HG03095 (cell line): ENCODE results near the gene ID4.

Source experiments
- ATAC-seq: cut with Tn5 transposase; IDR thresholded peaks from one replicate; pipeline ENCODE4 v1.9.1; 2021; ENCODE audit warnings: moderate library complexity; ENCODE audit not compliant: unreplicated experiment

The ID4 gene

GRCh38 chr6:19836799-19837510 lies at the start of gene ID4:
Gene ID4, plus strand, starts transcription at chr6:19837370. Its CDS starts 385 bp downstream, at chr6:19837755.
- ATAC-seq: no peak

DNA sequence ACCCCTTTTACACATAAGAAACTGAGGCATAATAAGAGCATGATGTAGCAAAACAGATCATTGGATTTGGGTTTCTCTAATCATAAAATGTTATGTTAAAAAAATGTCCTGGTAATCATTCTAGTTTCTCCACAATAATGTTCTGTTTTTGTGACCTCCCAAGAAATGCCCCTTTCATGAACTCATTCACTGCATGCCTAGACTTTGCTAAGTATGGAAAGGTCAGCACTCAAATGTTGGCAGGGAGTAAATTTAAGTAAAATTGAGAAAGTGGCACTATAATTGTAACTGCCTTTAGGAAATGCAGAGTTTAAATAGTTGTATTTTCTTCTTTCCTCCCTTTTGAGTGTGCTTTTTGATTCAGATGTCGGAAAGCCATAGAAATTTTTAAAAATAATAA lies 48.5 kb upstream of the ID4 start:
- no peak for ATAC-seq

DNA sequence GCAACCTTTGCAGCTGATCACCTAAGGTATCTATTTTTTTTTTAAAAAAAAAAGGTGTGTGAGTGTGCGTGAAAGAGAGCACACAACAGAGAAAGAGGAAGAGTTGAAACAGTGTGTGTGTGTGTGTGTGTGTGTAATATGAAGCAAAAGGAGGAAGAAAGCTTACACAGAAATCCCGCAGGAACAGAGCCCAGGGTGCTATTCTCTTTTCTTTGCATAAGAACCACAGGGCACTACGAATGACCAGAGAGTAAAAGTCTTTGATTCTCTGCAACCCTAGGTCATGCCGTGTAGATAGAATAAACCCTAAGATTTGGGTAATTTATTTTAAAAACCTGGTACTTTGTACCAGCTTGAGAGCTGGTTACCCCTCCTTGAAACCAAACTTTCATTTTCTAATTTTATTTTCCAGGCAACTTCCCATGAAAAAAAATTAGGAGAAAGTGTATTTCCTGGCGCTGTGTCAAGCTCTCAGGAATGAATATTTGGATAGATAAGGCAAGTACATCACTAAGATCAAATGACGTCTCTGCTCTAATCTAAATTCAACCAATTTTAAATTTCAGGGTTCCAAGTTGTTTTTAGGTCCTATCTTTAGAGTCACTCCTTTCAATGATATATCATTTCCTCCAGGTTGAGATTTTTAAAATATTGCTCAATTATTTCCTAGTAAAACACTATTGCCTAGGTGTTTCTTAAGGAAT lies 47.9 kb upstream of the ID4 start:
- no peak for ATAC-seq

GRCh38 chr6:19791267-19791666 lies 45.9 kb upstream of the ID4 start:
- ATAC-seq: no peak

- no peak for ATAC-seq
These were observed 42.0 kb upstream of the ID4 start for GRCh38 chr6:19795211-19795610.

DNA sequence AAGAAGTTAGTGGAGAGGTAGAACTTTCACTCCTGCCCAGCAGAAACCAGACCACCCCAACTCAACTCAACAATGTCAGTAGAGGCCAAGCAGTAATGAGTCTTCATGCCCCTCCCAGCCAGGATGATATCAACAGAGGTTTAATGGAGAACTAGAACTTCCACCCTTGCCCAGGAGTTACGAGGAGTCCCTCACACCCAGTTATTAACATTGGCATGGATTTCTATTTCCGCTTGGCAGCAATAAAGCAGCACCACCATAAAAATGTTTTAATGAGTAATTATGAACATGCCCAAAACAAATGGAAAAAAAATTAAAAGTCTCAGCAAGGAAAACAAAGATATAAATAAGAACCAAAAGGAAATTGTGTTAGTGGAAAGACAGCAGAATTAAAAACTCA lies 40.7 kb upstream of the ID4 start:
- no peak for ATAC-seq

GRCh38 chr6:19798362-19798761 lies 38.8 kb upstream of the ID4 start:
- ATAC-seq: no peak

DNA sequence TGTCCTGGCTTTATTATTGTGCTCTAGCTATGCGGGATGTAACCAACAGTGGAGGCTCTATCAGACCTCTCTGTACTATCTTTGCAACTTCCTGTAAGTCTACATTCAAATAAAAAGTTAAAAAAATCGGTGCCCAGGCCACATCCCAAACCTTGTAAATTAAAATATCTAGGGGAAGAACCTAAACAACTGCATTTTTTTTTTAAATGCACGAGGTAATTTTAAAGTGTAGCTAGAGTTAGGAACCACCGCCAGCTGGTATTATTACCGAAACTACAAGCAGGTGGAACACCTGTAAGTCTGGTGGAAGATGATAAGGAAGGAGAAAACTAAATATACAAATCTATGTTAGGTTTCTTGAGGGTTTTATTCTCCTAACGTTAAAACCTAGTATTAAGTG lies 34.5 kb upstream of the ID4 start:
- ATAC-seq: no peak

DNA sequence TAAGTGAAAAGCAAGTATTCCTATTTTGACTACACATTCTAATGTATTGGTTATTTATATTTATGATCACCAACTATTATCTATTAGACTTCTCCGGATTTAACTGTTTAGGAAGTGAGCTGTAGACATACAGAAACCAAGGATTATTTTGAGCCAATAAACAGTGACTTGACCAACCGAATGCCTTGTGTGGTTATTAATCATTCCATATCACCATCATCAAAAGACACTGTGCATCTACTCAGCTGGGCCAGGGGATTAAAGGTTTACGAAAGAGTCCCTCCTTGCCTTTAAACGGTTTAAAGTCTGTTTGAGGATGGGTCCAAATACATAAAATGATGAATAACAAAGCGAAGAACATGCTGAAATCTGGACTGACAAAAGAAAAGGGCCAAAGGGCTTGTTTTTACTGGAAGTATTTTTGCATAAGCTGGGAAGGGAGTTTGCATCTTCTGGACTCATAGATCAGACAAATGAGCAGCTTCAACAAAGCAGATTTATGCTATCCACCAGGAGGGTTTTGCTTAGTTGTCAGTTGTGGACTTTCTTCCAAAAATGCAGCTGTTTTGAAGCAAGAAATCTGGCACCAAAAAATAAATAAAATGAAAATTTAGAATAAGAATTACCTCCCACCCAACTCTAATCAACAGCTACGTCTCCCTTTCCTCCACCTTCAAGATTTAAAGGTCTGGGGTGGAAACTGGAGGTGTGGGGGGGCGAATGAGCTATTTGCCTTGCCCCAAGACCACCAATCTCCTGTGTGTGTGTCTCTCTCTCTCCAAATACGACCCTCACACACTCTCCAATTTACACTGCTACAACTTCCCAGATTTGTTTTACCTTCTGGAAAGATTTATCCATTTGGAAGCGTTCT lies 33.6 kb upstream of the ID4 start:
- ATAC-seq: no peak

DNA sequence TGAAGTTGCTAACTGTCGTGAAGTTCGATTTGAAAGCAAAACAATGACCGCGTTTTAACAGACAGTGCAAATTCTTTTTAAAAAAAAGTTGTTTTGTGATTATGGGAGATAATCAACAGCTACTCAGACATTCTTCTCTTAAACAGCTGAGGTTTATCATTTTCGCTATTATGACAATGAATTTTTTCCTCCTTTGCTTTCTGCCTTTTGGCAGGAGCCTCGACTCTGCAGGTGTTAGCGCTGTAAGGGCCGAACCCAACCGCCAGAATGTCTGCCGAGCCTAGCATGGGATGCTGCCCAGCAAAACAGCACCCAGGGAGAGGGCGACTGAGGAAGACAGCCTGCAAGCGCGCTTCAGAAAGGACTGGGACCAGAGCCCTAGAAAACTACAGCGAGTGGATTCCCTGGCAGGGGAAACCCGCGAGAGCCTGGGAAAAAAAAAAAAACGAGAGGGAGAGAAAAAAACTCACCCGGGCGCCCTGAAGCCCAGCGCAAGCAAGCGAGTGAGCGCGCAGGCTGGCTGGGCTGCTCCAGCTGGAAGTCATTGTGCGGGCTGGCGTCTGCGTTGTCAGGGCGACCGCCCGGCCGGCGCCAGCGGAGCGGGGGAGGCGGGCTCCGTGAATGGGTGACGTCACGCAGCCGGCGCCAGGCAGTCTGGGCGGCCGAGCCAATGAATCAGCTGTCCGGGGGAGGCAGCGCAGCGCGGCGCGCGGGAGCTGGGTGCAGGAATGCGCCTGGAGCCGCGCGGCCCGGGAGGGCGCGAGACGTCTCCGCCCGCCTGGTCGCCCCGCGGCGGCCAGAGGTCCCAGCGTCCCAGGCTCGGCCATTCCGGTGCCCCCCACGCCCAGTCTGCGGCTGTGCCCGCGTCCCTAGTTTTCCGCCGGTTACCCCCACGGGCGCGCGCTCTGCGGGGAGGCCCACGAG lies 32.7 kb upstream of the ID4 start:
- ATAC-seq: peak; percentile 98

GRCh38 chr6:19805129-19805481 lies 32.1 kb upstream of the ID4 start:
- no peak for ATAC-seq

GRCh38 chr6:19806971-19807396 lies 30.2 kb upstream of the ID4 start:
- ATAC-seq: no peak

- no peak for ATAC-seq
These were observed 25.6 kb upstream of the ID4 start for GRCh38 chr6:19811397-19812079.

- ATAC-seq: no peak
These were observed 24.6 kb upstream of the ID4 start for GRCh38 chr6:19812512-19813119.

DNA sequence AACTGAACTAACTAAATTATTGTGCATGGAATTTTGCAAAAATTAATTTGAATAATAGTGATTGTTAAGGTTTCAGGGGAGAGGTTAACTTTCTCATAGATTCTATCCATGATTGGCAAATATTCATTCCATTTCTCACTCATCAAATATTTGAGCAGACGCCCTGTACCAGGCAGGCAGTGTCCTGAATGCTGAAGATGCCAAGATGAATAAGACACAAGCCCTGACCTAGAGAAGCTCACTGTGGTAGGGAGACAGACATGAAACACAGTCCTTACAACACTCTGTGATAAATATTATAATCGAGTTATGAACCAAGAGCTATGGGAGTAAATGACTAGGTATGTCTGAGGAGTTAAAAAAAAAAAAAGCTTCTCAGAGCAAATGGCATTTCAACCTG lies 18.4 kb upstream of the ID4 start:
- ATAC-seq: no peak

GRCh38 chr6:19824058-19824807 lies 12.9 kb upstream of the ID4 start:
- no peak for ATAC-seq

GRCh38 chr6:19827247-19827646 lies 9.9 kb upstream of the ID4 start:
- no peak for ATAC-seq

GRCh38 chr6:19827903-19828302 lies 9.3 kb upstream of the ID4 start:
- no peak for ATAC-seq

DNA sequence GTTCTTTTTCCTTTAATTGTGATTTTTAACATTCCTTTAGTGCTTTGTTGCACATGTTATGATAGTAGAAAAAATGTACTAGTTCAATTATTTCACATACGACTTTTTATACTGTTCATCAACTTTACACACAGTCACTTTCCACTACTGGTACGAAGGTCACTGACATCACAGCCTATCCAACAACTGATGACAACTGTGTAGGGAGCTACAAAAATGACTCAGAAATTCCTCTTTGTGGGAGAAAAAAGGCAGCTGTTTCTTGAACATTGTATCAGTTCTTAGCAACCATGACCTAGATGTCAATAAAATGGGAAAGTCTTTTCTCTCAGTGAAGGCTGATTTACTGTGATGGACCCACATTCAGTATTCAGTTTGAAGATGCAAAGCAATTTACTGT lies 7.0 kb upstream of the ID4 start:
- no peak for ATAC-seq
